ENCODE data around the gene PMPCA. TPM values are rescaled to one million over a fixed set of nuclear protein-coding genes. Genes with fewer than 3 reads are reported as not detected.

PMPCA gene
- total RNA-seq, 1 experiment from 2014 or later = 20.9 TPM

GRCh38 chr9:136470792-136471469 is 60.5 kb downstream of the PMPCA start:
- Histone ChIP-seq H3K4me3 (ENCODE audit: low read length) (no peak overlapping the region), H3K9ac (ENCODE audit: low read length) (no peak overlapping the region), H3K4me1 (ENCODE audit: low read length) (peaks cover 26% of the 10 kb centered on the region), H2AFZ (ENCODE audit: low read length) (no peak overlapping the region), H3K36me3 (ENCODE audit: insufficient read depth, low read length) (peaks cover 21% of the 10 kb centered on the region), H3K4me2 (ENCODE audit: low read depth, low read length, poor library complexity, severe bottlenecking) (no peak overlapping the region), H3K9me3 (ENCODE audit: low read length) (no peaks in the 10 kb centered on the region), H3K27ac (ENCODE audit: low read length) (no peak overlapping the region), H4K20me1 (ENCODE audit: insufficient read depth, low read depth, low read length) (peaks cover 52% of the 10 kb centered on the region), H3K9me2 (replicated peaks; ENCODE audit: insufficient read depth, low read length) (no peaks in the 10 kb centered on the region), H3K79me2 (ENCODE audit: low read length) (peaks cover 24% of the 10 kb centered on the region), H3K27me3 (ENCODE audit: low read length) (no peaks in the 10 kb centered on the region)
- DNase-seq = no peak

- Histone ChIP-seq H3K4me2 (ENCODE audit: low read depth, low read length, poor library complexity, severe bottlenecking) (no peak overlapping the region), H3K79me2 (ENCODE audit: low read length) (peaks cover 27% of the 10 kb centered on the region), H4K20me1 (ENCODE audit: insufficient read depth, low read depth, low read length) (peaks cover 43% of the 10 kb centered on the region), H3K27ac (ENCODE audit: low read length) (no peak overlapping the region), H3K4me3 (ENCODE audit: low read length) (no peak overlapping the region), H3K27me3 (ENCODE audit: low read length) (no peaks in the 10 kb centered on the region), H3K9me2 (replicated peaks; ENCODE audit: insufficient read depth, low read length) (no peaks in the 10 kb centered on the region), H3K9ac (ENCODE audit: low read length) (no peak overlapping the region), H3K36me3 (ENCODE audit: insufficient read depth, low read length) (peaks cover 25% of the 10 kb centered on the region; the same call in 1 of the 2 replicates), H2AFZ (ENCODE audit: low read length) (no peak overlapping the region), H3K9me3 (ENCODE audit: low read length) (no peaks in the 10 kb centered on the region), H3K4me1 (ENCODE audit: low read length) (peaks cover 23% of the 10 kb centered on the region)
- DNase-seq = no peak
Measured at GRCh38 chr9:136471802-136472487, 61.5 kb downstream of the PMPCA start.

- Histone ChIP-seq H3K9ac (ENCODE audit: low read length) (no peak overlapping the region), H3K4me2 (ENCODE audit: low read depth, low read length, poor library complexity, severe bottlenecking) (no peak overlapping the region), H3K4me3 (ENCODE audit: low read length) (no peak overlapping the region), H3K4me1 (ENCODE audit: low read length) (peaks cover 15% of the 10 kb centered on the region), H3K27ac (ENCODE audit: low read length) (no peak overlapping the region), H2AFZ (ENCODE audit: low read length) (no peak overlapping the region), H4K20me1 (ENCODE audit: insufficient read depth, low read depth, low read length) (peaks cover 39% of the 10 kb centered on the region; the same call in 1 of the 2 replicates), H3K27me3 (ENCODE audit: low read length) (no peaks in the 10 kb centered on the region), H3K9me2 (replicated peaks; ENCODE audit: insufficient read depth, low read length) (no peaks in the 10 kb centered on the region), H3K79me2 (ENCODE audit: low read length) (peaks cover 32% of the 10 kb centered on the region), H3K9me3 (ENCODE audit: low read length) (no peaks in the 10 kb centered on the region), H3K36me3 (ENCODE audit: insufficient read depth, low read length) (peaks cover 30% of the 10 kb centered on the region)
- DNase-seq = no peak
Measured at GRCh38 chr9:136472640-136473353, 62.3 kb downstream of the PMPCA start.

GRCh38 chr9:136473354-136473721 is 62.9 kb downstream of the PMPCA start:
- Histone ChIP-seq H3K4me2 (ENCODE audit: low read depth, low read length, poor library complexity, severe bottlenecking) (no peak overlapping the region), H3K27ac (ENCODE audit: low read length) (no peak overlapping the region), H4K20me1 (ENCODE audit: insufficient read depth, low read depth, low read length) (peaks cover 35% of the 10 kb centered on the region; the same call in 1 of the 2 replicates), H3K36me3 (ENCODE audit: insufficient read depth, low read length) (peaks cover 28% of the 10 kb centered on the region), H3K27me3 (ENCODE audit: low read length) (no peaks in the 10 kb centered on the region), H2AFZ (ENCODE audit: low read length) (no peak overlapping the region), H3K79me2 (ENCODE audit: low read length) (peaks cover 38% of the 10 kb centered on the region), H3K9me3 (ENCODE audit: low read length) (no peaks in the 10 kb centered on the region), H3K4me3 (ENCODE audit: low read length) (no peak overlapping the region), H3K9ac (ENCODE audit: low read length) (no peak overlapping the region), H3K4me1 (ENCODE audit: low read length) (peaks cover 10% of the 10 kb centered on the region), H3K9me2 (replicated peaks; ENCODE audit: insufficient read depth, low read length) (no peaks in the 10 kb centered on the region)
- DNase-seq = no peak

Other genes with a start within 250 kb of the PMPCA start
- gene LHX3, start 205.5 kb upstream of the PMPCA start, total RNA-seq (2014; rRNA removed; shearing (Covaris generic); ENCODE audit: low replicate concordance) = not detected in 2 replicates
- 11.3 and 18.9 TPM in 2 replicates for gene QSOX2, start 164.8 kb upstream of the PMPCA start, total RNA-seq (2014; rRNA removed; shearing (Covaris generic); ENCODE audit: low replicate concordance)
- 0.34 and 0.43 TPM in 2 replicates for gene CCDC187, start 106.6 kb upstream of the PMPCA start, total RNA-seq (2014; rRNA removed; shearing (Covaris generic); ENCODE audit: low replicate concordance)
- gene GPSM1, start 83.1 kb upstream of the PMPCA start, total RNA-seq (2014; rRNA removed; shearing (Covaris generic); ENCODE audit: low replicate concordance) = 11.7 and 38.4 TPM in 2 replicates
- 40.1 and 104 TPM in 2 replicates for gene DNLZ, start 46.9 kb upstream of the PMPCA start, total RNA-seq (2014; rRNA removed; shearing (Covaris generic); ENCODE audit: low replicate concordance)
- gene CARD9, start 37.0 kb upstream of the PMPCA start, total RNA-seq (2014; rRNA removed; shearing (Covaris generic); ENCODE audit: low replicate concordance) = 1.3 and 2.9 TPM in 2 replicates
- 3.7 and 9.6 TPM in 2 replicates for gene SNAPC4, start 10.5 kb upstream of the PMPCA start, total RNA-seq (2014; rRNA removed; shearing (Covaris generic); ENCODE audit: low replicate concordance)
- gene ENTR1, start within 50 bp of the PMPCA start, total RNA-seq (2014; rRNA removed; shearing (Covaris generic); ENCODE audit: low replicate concordance) = 65.5 and 116 TPM in 2 replicates
- 8.0 and 10.4 TPM in 2 replicates for gene INPP5E, start 29.2 kb downstream of the PMPCA start, total RNA-seq (2014; rRNA removed; shearing (Covaris generic); ENCODE audit: low replicate concordance)
- gene SEC16A, start 72.4 kb downstream of the PMPCA start, total RNA-seq (2014; rRNA removed; shearing (Covaris generic); ENCODE audit: low replicate concordance) = 21.5 and 26.6 TPM in 2 replicates
- 4.3 and 15.0 TPM in 2 replicates for gene NOTCH1, start 135.4 kb downstream of the PMPCA start, total RNA-seq (2014; rRNA removed; shearing (Covaris generic); ENCODE audit: low replicate concordance)